HG02798 (cell line): ENCODE results near the gene NTPCR.

Experiments
- ATAC-seq: cut with Tn5 transposase; IDR thresholded peaks from one replicate; pipeline ENCODE4 v1.9.1; 2021; ENCODE audit warnings: mild to moderate bottlenecking; ENCODE audit not compliant: unreplicated experiment, poor library complexity

NTPCR gene

GRCh38 chr1:232956081-232956480 is 5.7 kb downstream of the NTPCR start:
- ATAC-seq, result no peak

DNA sequence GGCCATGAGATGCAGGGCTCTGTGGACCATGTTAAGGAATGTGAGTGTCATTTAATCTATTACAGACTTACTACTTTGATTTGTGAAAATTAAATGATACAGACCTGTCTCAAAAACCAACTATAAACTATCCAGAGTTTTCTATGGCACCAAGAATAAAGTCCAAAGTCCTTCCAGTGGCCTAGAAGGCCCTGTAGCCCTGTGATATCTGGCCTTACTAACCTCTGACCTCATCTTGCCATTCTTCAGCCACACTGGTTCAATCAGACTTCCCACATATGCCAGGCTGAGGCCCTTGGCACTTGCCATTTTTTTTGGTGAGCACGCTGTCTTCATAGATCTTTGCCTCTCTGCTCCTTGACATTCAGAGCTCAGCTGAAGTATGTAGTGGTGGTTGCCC is 7.7 kb downstream of the NTPCR start:
- ATAC-seq, result no peak

- no peak for ATAC-seq
These were observed 12.6 kb downstream of the NTPCR start for GRCh38 chr1:232962761-232963745.

- ATAC-seq, result no peak
These were observed 14.2 kb downstream of the NTPCR start for GRCh38 chr1:232964601-232965000.

DNA sequence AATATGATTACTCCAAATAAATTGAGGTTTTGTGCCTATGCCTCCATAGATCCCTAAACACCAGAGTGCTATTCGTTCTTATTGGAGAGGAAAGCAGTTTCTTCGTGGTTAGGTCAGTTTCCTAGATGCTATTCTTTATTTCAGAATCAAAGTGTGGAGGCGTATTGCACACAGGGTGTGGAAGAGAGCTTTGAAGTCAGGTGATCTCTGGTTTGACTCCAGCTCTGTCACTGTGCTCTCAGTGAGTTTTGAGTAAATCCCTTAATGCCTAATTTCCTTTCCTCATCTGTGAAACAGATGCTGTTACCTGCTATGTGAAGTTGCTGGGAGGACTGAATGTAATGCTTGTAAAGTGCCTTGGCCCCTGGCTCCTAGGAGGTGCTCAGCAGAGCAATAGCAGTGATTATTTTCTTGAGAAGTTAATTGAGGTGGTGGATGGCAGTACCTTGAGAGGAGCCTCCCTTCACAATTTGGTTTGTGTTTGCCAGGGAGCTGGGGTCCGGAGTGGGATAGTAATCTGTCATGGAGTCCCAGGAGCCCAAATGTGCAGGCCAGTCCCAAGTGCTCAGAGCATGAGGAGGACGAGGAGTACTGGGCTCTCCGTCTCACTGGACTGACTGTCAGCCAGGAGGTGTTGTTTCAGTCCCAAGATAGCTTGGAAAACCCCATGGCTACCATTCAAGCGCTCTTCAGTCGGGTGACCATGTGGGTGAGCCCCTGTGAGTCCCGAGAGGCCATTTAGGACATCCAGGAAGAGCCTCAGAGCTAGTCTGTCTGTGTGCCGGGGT is 14.9 kb downstream of the NTPCR start:
- peak; percentile 71 for ATAC-seq

DNA sequence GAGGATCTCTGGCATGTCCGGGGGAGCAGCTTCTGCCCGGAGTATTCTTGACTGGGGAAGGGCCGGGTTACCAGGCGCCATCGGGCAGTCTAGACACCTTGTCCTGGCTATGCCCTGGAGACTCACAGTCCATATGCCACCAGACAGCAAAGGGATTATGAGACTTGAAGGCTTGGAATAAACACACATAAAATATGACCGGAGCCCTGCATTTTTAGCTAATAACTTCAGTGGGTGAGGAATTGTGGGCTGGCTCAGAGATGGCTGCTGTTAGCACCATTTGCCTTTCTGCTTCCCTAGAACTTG is 15.5 kb downstream of the NTPCR start:
- ATAC-seq, result no peak

- no peak for ATAC-seq
These were observed 16.3 kb downstream of the NTPCR start for GRCh38 chr1:232966663-232967062.

DNA sequence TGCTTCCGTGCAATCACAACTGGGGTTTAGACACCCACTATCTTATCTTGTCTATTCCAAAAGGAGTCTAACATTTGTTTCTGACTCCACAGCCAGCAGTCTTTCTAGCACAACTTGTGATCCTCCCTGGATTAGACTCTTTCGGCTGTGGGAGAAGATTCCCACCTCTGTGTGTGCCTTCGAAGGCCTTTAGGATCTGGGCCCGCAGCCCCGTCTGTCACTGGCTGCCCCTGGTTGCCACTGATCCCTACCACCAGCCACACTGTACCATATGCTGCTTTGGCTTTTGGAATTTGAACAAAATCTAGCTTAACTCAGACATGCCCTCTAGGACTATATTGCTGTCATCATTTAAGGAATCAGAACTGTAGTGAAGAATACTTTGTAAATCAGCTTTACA is 18.0 kb downstream of the NTPCR start:
- ATAC-seq, result no peak

- peak; percentile 44 for ATAC-seq
These were observed 18.6 kb downstream of the NTPCR start for GRCh38 chr1:232968965-232969364.

- no peak for ATAC-seq
These were observed 19.4 kb downstream of the NTPCR start for GRCh38 chr1:232969799-232970198.

DNA sequence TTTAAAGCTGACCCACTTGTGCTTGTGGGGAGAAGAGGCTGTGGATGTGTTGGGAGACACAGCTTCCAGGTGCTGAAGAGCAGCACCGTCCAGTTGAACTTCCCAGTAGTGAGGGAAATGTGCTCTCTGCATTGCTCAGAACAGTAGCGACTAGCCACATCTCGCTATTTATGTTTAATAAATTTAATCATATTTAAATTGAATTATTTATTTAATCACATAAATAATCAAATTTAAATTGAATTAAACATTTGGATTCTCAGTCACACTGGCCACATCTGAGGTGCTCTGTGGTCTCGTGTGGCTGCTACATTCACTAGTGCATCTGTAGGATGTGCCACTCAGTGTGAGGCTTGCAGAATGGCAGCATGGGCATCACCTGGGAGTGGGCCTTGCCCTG is 20.1 kb downstream of the NTPCR start:
- ATAC-seq, result no peak

GRCh38 chr1:232973652-232974611 is 23.5 kb downstream of the NTPCR start:
- ATAC-seq, result no peak

- no peak for ATAC-seq
These were observed 24.6 kb downstream of the NTPCR start for GRCh38 chr1:232974971-232975370.

GRCh38 chr1:232978091-232978634 is 27.8 kb downstream of the NTPCR start:
- no peak for ATAC-seq

DNA sequence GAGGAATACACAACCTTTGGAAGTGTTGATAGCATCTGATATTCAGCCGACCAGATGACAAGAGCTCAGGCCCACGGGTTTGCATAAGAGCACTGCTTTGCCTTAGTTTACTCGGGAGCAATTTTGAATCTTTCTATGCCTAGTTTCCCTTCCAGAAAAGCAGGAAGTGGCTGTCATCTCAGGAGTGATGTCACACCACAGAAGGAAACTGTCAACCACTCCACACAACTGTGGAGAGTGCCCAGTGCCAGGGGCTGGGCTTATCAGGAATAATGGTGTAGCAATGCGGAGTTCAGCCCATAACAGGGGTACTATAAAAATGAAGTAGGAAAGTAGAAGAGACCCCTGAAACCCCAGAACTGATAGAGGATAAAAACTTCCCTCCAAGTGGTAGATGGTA is 28.4 kb downstream of the NTPCR start:
- ATAC-seq, result no peak

- ATAC-seq, result no peak
These were observed 29.1 kb downstream of the NTPCR start for GRCh38 chr1:232979558-232979957.

DNA sequence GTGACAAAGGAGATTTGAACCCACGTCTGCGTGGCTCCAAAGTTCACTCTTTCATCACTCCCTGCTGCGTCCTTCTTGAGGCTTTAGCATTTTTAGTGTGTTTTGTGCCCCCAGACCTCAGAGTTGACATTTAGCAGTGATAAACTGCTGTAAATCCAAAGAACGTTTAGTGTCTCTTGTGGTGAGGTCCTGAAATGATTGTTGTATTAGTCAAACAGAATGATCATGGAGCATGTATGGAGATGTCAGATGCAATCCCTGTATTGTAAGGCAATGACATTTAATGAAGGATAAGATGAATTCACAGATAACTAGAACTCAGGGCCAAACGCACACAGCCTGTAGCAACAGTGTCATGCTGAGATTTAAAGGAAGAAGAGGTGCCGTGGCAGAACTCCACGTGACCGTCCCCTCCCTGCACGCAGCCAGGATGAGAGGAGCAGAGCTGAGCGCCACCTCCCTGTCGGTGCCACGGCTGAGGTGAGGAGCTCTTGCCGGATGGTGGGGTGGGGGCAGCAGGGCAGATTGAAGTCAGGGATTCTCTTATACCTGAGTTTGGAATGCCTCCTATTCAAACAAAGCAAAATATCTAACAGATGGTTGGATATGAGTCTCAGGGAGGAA is 30.1 kb downstream of the NTPCR start:
- ATAC-seq, result no peak

DNA sequence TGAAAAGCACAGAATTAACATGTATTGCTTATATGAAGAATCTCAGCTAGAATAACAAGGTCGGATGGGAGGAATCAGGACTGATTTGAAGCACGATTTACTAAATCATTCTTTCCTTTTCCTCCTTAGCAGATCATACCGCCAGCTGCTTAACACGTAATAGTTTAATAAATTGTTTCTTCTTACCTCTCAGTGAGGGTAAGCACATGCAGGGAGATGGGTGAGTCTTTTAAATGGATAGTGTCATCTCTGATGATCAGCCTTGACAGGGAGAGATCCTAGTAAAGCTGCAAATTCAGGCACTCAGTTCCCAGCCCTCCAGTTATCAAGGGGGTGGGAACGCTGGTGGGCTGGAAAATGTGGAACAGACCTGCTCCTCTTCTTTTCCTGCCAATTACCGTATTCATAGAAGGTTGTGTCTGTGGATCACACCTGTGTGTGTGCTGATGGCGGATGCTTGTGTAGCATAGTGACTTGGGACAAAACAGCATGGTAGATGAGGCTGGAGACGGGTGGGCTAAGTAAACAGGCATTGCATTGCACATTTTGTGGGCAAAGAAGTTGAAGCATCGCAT is 30.7 kb downstream of the NTPCR start:
- no peak for ATAC-seq

- no peak for ATAC-seq
These were observed 32.0 kb downstream of the NTPCR start for GRCh38 chr1:232982238-232982944.
